Neural progenitor cell (in vitro differentiated cells): Measurements from ENCODE around the gene DISP3. TPM values are rescaled to one million over a fixed set of nuclear protein-coding genes. Genes with fewer than 3 reads are reported as not detected.

ENCODE experiments used
- DNase-seq: peaks from one replicate; pipeline ENCODE4 v3.0.0-alpha.2; 2016; ENCODE audit warnings: low spot score
- H2AFZ ChIP-seq: fragments of 200-600 bp; sonication (generic); replicated peaks from 2 replicates; pipeline ENCODE4 v1.6.1; 2016; ENCODE audit warnings: antibody characterized with exemption
- H3F3A ChIP-seq: fragments of 200-600 bp; sonication (generic); 2 replicates; pipeline ENCODE4 v1.6.1; 2016; ENCODE audit warnings: antibody characterized with exemption, low read depth
- H3K27ac ChIP-seq: fragments of 200-600 bp; sonication (generic); 2 replicates; pipeline ENCODE4 v1.5.1; 2016; ENCODE audit warnings: mild to moderate bottlenecking
- H3K27me3 ChIP-seq: fragments of 200-600 bp; sonication (generic); 2 replicates; pipeline ENCODE4 v1.6.1; 2016; ENCODE audit warnings: mild to moderate bottlenecking, moderate library complexity
- H3K36me3 ChIP-seq: fragments of 200-600 bp; sonication (generic); 2 replicates; pipeline ENCODE4 v1.5.1; 2016
- H3K4me1 ChIP-seq: fragments of 200-600 bp; sonication (generic); 2 replicates; pipeline ENCODE4 v1.6.1; 2016; ENCODE audit warnings: mixed run types
- H3K4me2 ChIP-seq: fragments of 200-600 bp; sonication (generic); 2 replicates; pipeline ENCODE4 v1.6.1; 2016
- H3K4me3 ChIP-seq: fragments of 200-600 bp; sonication (generic); 2 replicates; pipeline ENCODE4 v1.5.1; 2016
- H3K79me2 ChIP-seq: fragments of 200-600 bp; sonication (generic); 2 replicates; pipeline ENCODE4 v1.6.1; 2016; ENCODE audit warnings: low read depth
- H3K9ac ChIP-seq: fragments of 200-600 bp; sonication (generic); 2 replicates; pipeline ENCODE4 v1.6.1; 2016
- H3K9me3 ChIP-seq: fragments of 200-600 bp; sonication (generic); 2 replicates; pipeline ENCODE4 v1.5.1; 2016; ENCODE audit warnings: low read depth
- H4K20me1 ChIP-seq: fragments of 200-600 bp; sonication (generic); 2 replicates; pipeline ENCODE4 v1.6.1; 2016; ENCODE audit warnings: low read depth
- H3K27ac Mint-ChIP-seq: 3 replicates; pipeline ENCODE4 v1.8.0; 2021; ENCODE audit warnings: mixed read lengths
- H3K27me3 Mint-ChIP-seq: 2 replicates; pipeline ENCODE4 v1.8.0; 2022; ENCODE audit warnings: low read depth, mild to moderate bottlenecking, inconsistent platforms, moderate library complexity, mixed read lengths; ENCODE audit not compliant: insufficient read depth
- H3K36me3 Mint-ChIP-seq: 3 replicates; pipeline ENCODE4 v1.8.0; 2021; ENCODE audit warnings: mixed read lengths
- H3K4me1 Mint-ChIP-seq: 3 replicates; pipeline ENCODE4 v1.8.0; 2021; ENCODE audit warnings: mixed read lengths
- H3K4me3 Mint-ChIP-seq: 3 replicates; pipeline ENCODE4 v1.8.0; 2021; ENCODE audit warnings: mild to moderate bottlenecking, moderate library complexity, mixed read lengths
- H3K9me3 Mint-ChIP-seq: 3 replicates; pipeline ENCODE4 v1.8.0; 2020; ENCODE audit warnings: mixed read lengths
- EZH2 ChIP-seq: fragments of 200-600 bp; sonication (generic); IDR thresholded peaks from 2 replicates; pipeline ENCODE4 v1.6.1; 2017; ENCODE audit warnings: antibody characterized with exemption, mild to moderate bottlenecking, moderate library complexity
- EZH2phosphoT487 ChIP-seq: fragments of 200-600 bp; sonication (generic); IDR thresholded peaks from 2 replicates; pipeline ENCODE4 v1.6.1; 2017; ENCODE audit warnings: antibody characterized with exemption
- total RNA-seq: library from RNA; depleted of rRNA; stranded (reverse); fragments of >200 nt; gene quantifications from 2 replicates; pipeline ENCODE4 v1.2.3, GENCODE V29; 2015; ENCODE audit warnings: low replicate concordance
- TF ChIP-seq, protein P1 (sequence below): fragments of 200-600 bp; sonication (generic); IDR thresholded peaks from 2 replicates; pipeline ENCODE4 v1.5.1; 2017; ENCODE audit warnings: antibody characterized with exemption, mild to moderate bottlenecking

The DISP3 gene
- total RNA-seq, 1 donor from 2014 or later, result 2.0 TPM

GRCh38 chr1:11483581-11484320, 4.8 kb downstream of the DISP3 start:
- peak overlapping the region; percentile 66 for H3K27ac Mint-ChIP-seq
- Histone ChIP-seq H3K36me3 (no peaks in the 10 kb centered on the region), H3K9me3 (no peaks in the 10 kb centered on the region), H3F3A (peaks cover 20% of the 10 kb centered on the region), H4K20me1 (peaks cover 67% of the 10 kb centered on the region), H3K79me2 (no peaks in the 10 kb centered on the region), H3K4me3 (no peak overlapping the region), H3K4me1 (peaks cover 31% of the 10 kb centered on the region), H3K4me2 (no peak overlapping the region), H3K27ac (no peak overlapping the region), H3K27me3 (peaks cover 25% of the 10 kb centered on the region), H3K9ac (no peak overlapping the region), H2AFZ (no peak overlapping the region)
- peaks cover 4% of the 10 kb centered on the region for H3K36me3 Mint-ChIP-seq
- H3K4me1 Mint-ChIP-seq, result peaks cover 32% of the 10 kb centered on the region
- H3K27me3 Mint-ChIP-seq, result peaks cover 17% of the 10 kb centered on the region
- H3K4me3 Mint-ChIP-seq, result no peak overlapping the region
- H3K9me3 Mint-ChIP-seq, result no peaks in the 10 kb centered on the region
- DNase-seq, result no peak
- TF ChIP-seq, protein P1, sequence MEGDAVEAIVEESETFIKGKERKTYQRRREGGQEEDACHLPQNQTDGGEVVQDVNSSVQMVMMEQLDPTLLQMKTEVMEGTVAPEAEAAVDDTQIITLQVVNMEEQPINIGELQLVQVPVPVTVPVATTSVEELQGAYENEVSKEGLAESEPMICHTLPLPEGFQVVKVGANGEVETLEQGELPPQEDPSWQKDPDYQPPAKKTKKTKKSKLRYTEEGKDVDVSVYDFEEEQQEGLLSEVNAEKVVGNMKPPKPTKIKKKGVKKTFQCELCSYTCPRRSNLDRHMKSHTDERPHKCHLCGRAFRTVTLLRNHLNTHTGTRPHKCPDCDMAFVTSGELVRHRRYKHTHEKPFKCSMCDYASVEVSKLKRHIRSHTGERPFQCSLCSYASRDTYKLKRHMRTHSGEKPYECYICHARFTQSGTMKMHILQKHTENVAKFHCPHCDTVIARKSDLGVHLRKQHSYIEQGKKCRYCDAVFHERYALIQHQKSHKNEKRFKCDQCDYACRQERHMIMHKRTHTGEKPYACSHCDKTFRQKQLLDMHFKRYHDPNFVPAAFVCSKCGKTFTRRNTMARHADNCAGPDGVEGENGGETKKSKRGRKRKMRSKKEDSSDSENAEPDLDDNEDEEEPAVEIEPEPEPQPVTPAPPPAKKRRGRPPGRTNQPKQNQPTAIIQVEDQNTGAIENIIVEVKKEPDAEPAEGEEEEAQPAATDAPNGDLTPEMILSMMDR, result no peak
- TF ChIP-seq EZH2phosphoT487, result no peak
- TF ChIP-seq EZH2, result no peak

DNA sequence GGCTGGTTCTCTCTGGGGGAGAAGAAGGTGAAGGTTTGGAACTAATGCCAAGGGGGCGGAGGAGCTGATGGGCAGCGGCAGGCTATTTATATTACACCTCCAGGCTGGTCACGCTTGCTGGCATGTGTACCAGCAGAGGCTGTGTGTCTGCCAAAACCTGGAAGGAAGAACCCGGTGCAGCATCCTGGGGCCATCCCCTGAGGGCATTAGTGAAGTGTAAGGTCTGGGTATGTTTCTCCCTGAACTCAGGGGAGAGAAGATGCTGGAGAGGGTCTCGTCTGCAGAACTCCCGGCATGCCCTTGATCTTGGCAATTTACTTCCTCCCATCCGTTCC, 5.3 kb downstream of the DISP3 start:
- peaks cover 4% of the 10 kb centered on the region for H3K36me3 Mint-ChIP-seq
- H3K36me3 ChIP-seq, result no peaks in the 10 kb centered on the region
- no peak overlapping the region for H3K27ac ChIP-seq
- H3K27me3 Mint-ChIP-seq, result peaks cover 17% of the 10 kb centered on the region
- no peaks in the 10 kb centered on the region for H3K79me2 ChIP-seq
- peaks cover 31% of the 10 kb centered on the region for H3K4me1 ChIP-seq
- DNase-seq, result no peak
- H3K27me3 ChIP-seq, result peaks cover 24% of the 10 kb centered on the region
- H3K9ac ChIP-seq, result no peak overlapping the region
- H2AFZ ChIP-seq, result no peak overlapping the region
- peaks cover 20% of the 10 kb centered on the region for H3F3A ChIP-seq
- no peak overlapping the region for H3K4me3 ChIP-seq
- H3K9me3 ChIP-seq, result no peaks in the 10 kb centered on the region
- no peak overlapping the region for H3K4me3 Mint-ChIP-seq
- H3K4me1 Mint-ChIP-seq, result peaks cover 32% of the 10 kb centered on the region
- H3K9me3 Mint-ChIP-seq, result no peaks in the 10 kb centered on the region
- peaks cover 66% of the 10 kb centered on the region for H4K20me1 ChIP-seq
- TF ChIP-seq EZH2phosphoT487, result no peak
- TF ChIP-seq, protein P1, result no peak
- no peak for TF ChIP-seq EZH2
- H3K27ac Mint-ChIP-seq, result peak overlapping the region; percentile 66
- H3K4me2 ChIP-seq, result no peak overlapping the region

DNA sequence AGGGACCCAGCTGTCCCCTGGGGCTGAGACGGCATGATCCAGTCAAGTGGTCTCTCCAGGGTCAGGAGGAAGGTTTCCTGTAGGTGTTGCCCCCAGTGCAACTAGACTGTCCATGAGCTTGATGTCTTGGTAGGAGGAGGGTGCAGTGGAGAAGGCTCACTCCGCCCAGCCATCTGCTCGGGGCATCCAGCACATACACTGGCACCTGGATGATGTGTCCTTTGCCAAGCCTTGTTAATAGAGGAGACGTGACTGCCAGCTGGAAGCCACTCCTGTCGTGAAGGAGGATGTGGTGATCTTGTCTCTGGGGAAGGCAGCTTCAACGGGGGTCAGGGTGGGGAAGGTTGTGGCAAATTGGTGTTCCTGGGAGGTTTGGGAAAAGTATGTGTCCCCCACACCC, 6.2 kb downstream of the DISP3 start:
- no peaks in the 10 kb centered on the region for H3K79me2 ChIP-seq
- Mint-ChIP-seq H3K4me3 (no peak overlapping the region), H3K27ac (no peak overlapping the region), H3K36me3 (peaks cover 4% of the 10 kb centered on the region), H3K9me3 (no peaks in the 10 kb centered on the region), H3K4me1 (peaks cover 31% of the 10 kb centered on the region), H3K27me3 (peaks cover 16% of the 10 kb centered on the region)
- H3K9ac ChIP-seq, result no peak overlapping the region
- peaks cover 20% of the 10 kb centered on the region for H3F3A ChIP-seq
- no peak overlapping the region for H3K4me2 ChIP-seq
- H3K4me1 ChIP-seq, result peaks cover 25% of the 10 kb centered on the region
- H3K27me3 ChIP-seq, result peaks cover 15% of the 10 kb centered on the region
- TF ChIP-seq EZH2phosphoT487 (no peak), EZH2 (no peak)
- TF ChIP-seq, protein P1, result no peak
- no peak for DNase-seq
- no peak overlapping the region for H2AFZ ChIP-seq
- no peak overlapping the region for H3K27ac ChIP-seq
- H3K9me3 ChIP-seq, result no peaks in the 10 kb centered on the region
- no peaks in the 10 kb centered on the region for H3K36me3 ChIP-seq
- peaks cover 57% of the 10 kb centered on the region for H4K20me1 ChIP-seq
- H3K4me3 ChIP-seq, result no peak overlapping the region
